Neuronal stem cell (in vitro differentiated cells): ENCODE results near the gene UBL3.

Experiments used
- DNase-seq: peaks from one replicate; pipeline ENCODE4 v3.0.0-alpha.2; 2013; ENCODE audit warnings: low spot score
- H2AFZ ChIP-seq: one replicate; pipeline ENCODE4 v1.6.1; 2013; ENCODE audit warnings: mild to moderate bottlenecking, low read length, inconsistent platforms
- H2AK5ac ChIP-seq: 2 replicates; pipeline ENCODE4 v1.6.1; 2013; ENCODE audit warnings: low read depth, mild to moderate bottlenecking, inconsistent platforms, low read length, moderate library complexity, mixed read lengths
- H2BK120ac ChIP-seq: 2 replicates; pipeline ENCODE4 v1.6.1; 2013; ENCODE audit warnings: low read depth, mild to moderate bottlenecking, inconsistent platforms, low read length, moderate library complexity, mixed read lengths
- H2BK12ac ChIP-seq: one replicate; pipeline ENCODE4 v1.6.1; 2013; ENCODE audit warnings: low read length, inconsistent platforms
- H2BK15ac ChIP-seq: 2 replicates; pipeline ENCODE4 v1.6.1; 2013; ENCODE audit warnings: mild to moderate bottlenecking, low read length, inconsistent platforms, mixed read lengths
- H2BK5ac ChIP-seq: one replicate; pipeline ENCODE4 v1.6.1; 2013; ENCODE audit warnings: inconsistent platforms, mild to moderate bottlenecking, low read length, moderate library complexity
- H3K14ac ChIP-seq: one replicate; pipeline ENCODE4 v1.6.1; 2013; ENCODE audit warnings: low read length, inconsistent platforms
- H3K18ac ChIP-seq: 2 replicates; pipeline ENCODE4 v1.6.1; 2013; ENCODE audit warnings: low read length, inconsistent platforms
- H3K23ac ChIP-seq: 2 replicates; pipeline ENCODE4 v1.6.1; 2013; ENCODE audit warnings: low read depth, mild to moderate bottlenecking, mixed read lengths, low read length, inconsistent platforms; ENCODE audit not compliant: poor library complexity
- H3K27ac ChIP-seq: replicated peaks from 3 replicates; pipeline ENCODE4 v1.5.1; 2013; ENCODE audit warnings: low read length, inconsistent platforms
- H3K27me3 ChIP-seq, 3 experiments: 2 replicates each; pipeline ENCODE4 v1.6.1; 2013; ENCODE audit warnings: low read length in 3 of 3, mild to moderate bottlenecking in 2 of 3, inconsistent platforms in 1 of 3, low read depth in 1 of 3, mixed read lengths in 1 of 3, moderate library complexity in 1 of 3; ENCODE audit not compliant: control insufficient read depth in 3 of 3, insufficient read depth in 3 of 3
- H3K36me3 ChIP-seq, 2 donors: replicated peaks in 1 of 2; 2 replicates each; pipeline ENCODE4 v1.6.1; 2013; ENCODE audit warnings: low read length in 2 of 2; ENCODE audit not compliant: control insufficient read depth in 2 of 2, insufficient read depth in 2 of 2
- H3K4ac ChIP-seq: 2 replicates; pipeline ENCODE4 v1.6.1; 2013; ENCODE audit warnings: inconsistent platforms, mild to moderate bottlenecking, low read length, moderate library complexity
- H3K4me1 ChIP-seq, 2 donors: 1 replicate in 1 of 2; 2 replicates in 1 of 2; pipeline ENCODE4 v1.6.1; 2013; ENCODE audit warnings: low read length in 2 of 2, low read depth in 1 of 2; ENCODE audit not compliant: control insufficient read depth in 2 of 2, insufficient read depth in 1 of 2
- H3K4me2 ChIP-seq: one replicate; pipeline ENCODE4 v1.6.1; 2013; ENCODE audit warnings: mild to moderate bottlenecking, low read length, inconsistent platforms; ENCODE audit not compliant: insufficient read depth, poor library complexity, severe bottlenecking
- H3K4me3 ChIP-seq, 2 donors: 2 replicates each; pipeline ENCODE4 v1.5.1; 2013; ENCODE audit warnings: low read length in 2 of 2, mild to moderate bottlenecking in 2 of 2, inconsistent platforms in 1 of 2, moderate library complexity in 1 of 2
- H3K79me1 ChIP-seq: one replicate; pipeline ENCODE4 v1.6.1; 2013; ENCODE audit warnings: low read depth, mild to moderate bottlenecking, inconsistent platforms, low read length, moderate library complexity
- H3K9ac ChIP-seq: one replicate; pipeline ENCODE4 v1.6.1; 2013; ENCODE audit warnings: mild to moderate bottlenecking, low read depth, low read length, inconsistent platforms; ENCODE audit not compliant: poor library complexity
- H3K9me3 ChIP-seq, 2 donors: replicated peaks in 1 of 2; 2 replicates each; pipeline versions ENCODE3 to v1.6.1; 2013; ENCODE audit warnings: low read length in 2 of 2, mild to moderate bottlenecking in 2 of 2, inconsistent platforms in 1 of 2, low read depth in 1 of 2, mixed read lengths in 1 of 2, moderate library complexity in 1 of 2; ENCODE audit not compliant: control insufficient read depth in 2 of 2, insufficient read depth in 1 of 2
- H4K8ac ChIP-seq: one replicate; pipeline ENCODE4 v1.6.1; 2013; ENCODE audit warnings: low read depth, mild to moderate bottlenecking, inconsistent platforms, low read length, moderate library complexity
- H4K91ac ChIP-seq: one replicate; pipeline ENCODE4 v1.6.1; 2013; ENCODE audit warnings: low read length, low read depth, mild to moderate bottlenecking, inconsistent platforms; ENCODE audit not compliant: poor library complexity
- WGBS, 2 donors: extraction: QIAGEN DNeasy Blood & Tissue Kit; methylation state at CpG; one replicate each; pipeline ENCODE4 v1.1.7; 2013; ENCODE audit warnings: missing lambda C conversion rate in 2 of 2, mixed read lengths in 1 of 2; ENCODE audit not compliant: insufficient read length in 2 of 2, insufficient replicate concordance in 1 of 2; ENCODE audit errors: extremely low coverage in 2 of 2; 5-methylcytosine and 5-hydroxymethylcytosine counted together

The UBL3 gene

GRCh38 chr13:29752175-29752574 is 98.2 kb downstream of the UBL3 start:
- no peak overlapping the region for H3K4me2 ChIP-seq
- H3K36me3 ChIP-seq, result no peaks in the 10 kb centered on the region
- no peaks in the 10 kb centered on the region for H3K9me3 ChIP-seq
- no peak overlapping the region for H3K23ac ChIP-seq
- H3K14ac ChIP-seq, result no peak overlapping the region
- no peak overlapping the region for H2BK15ac ChIP-seq
- no peak overlapping the region for H2BK5ac ChIP-seq
- WGBS, 2 donors, result no CpG with 5 or more reads among the region's 4 CpGs
- no peak overlapping the region for H2AFZ ChIP-seq
- no peak overlapping the region for H2BK120ac ChIP-seq
- no peaks in the 10 kb centered on the region for H3K27me3 ChIP-seq
- no peak overlapping the region for H2AK5ac ChIP-seq
- no peak for DNase-seq
- H3K4me3 ChIP-seq, result no peak overlapping the region
- no peak overlapping the region for H3K9ac ChIP-seq
- H3K4ac ChIP-seq, result no peak overlapping the region
- H3K79me1 ChIP-seq, result no peaks in the 10 kb centered on the region
- peaks cover 4 to 7% of the 10 kb centered on the region in 2 donors for H3K4me1 ChIP-seq
- H3K18ac ChIP-seq, result no peak overlapping the region
- H4K8ac ChIP-seq, result no peak overlapping the region
- no peak overlapping the region for H3K27ac ChIP-seq
- H2BK12ac ChIP-seq, result no peak overlapping the region
- no peak overlapping the region for H4K91ac ChIP-seq

DNA sequence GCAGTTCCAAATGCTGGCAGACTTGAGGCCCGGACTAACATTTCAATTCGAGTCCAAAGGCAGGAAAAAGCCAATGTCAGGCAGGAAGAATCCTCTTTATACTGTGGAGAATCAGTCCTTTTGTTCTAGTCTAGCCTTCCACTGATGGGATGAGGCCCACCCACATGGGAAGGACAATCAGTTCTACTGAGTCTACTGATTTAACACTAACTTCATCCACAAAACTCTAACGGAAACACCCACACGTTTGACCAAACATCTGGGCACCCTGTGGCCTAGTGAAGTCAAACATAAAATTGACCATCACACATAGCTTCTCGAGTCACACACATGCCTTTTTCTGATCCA is 100.3 kb downstream of the UBL3 start:
- no peak overlapping the region for H4K8ac ChIP-seq
- no peaks in the 10 kb centered on the region for H3K27me3 ChIP-seq
- H3K4me3 ChIP-seq, result no peak overlapping the region
- H3K9ac ChIP-seq, result no peak overlapping the region
- H3K79me1 ChIP-seq, result no peaks in the 10 kb centered on the region
- H3K23ac ChIP-seq, result no peak overlapping the region
- no peak overlapping the region for H2BK5ac ChIP-seq
- H3K4me2 ChIP-seq, result no peak overlapping the region
- no peaks in the 10 kb centered on the region for H3K9me3 ChIP-seq
- H3K14ac ChIP-seq, result no peak overlapping the region
- H2AK5ac ChIP-seq, result no peak overlapping the region
- peak overlapping the region; percentile 71 for H2AFZ ChIP-seq
- no peak overlapping the region for H3K27ac ChIP-seq
- H3K4ac ChIP-seq, result no peak overlapping the region
- H4K91ac ChIP-seq, result no peak overlapping the region
- H3K4me1 ChIP-seq, result peaks cover 4 to 7% of the 10 kb centered on the region in 2 donors
- H2BK120ac ChIP-seq, result no peak overlapping the region
- no peak for DNase-seq
- WGBS, 2 donors, result no CpG with 5 or more reads among the region's 5 CpGs
- H2BK12ac ChIP-seq, result no peak overlapping the region
- no peaks in the 10 kb centered on the region for H3K36me3 ChIP-seq
- no peak overlapping the region for H3K18ac ChIP-seq
- no peak overlapping the region for H2BK15ac ChIP-seq

GRCh38 chr13:29749401-29750182 is 100.8 kb downstream of the UBL3 start:
- no peak for DNase-seq
- Histone ChIP-seq H3K23ac (no peak overlapping the region), H3K4me2 (no peak overlapping the region), H2AFZ (peak overlapping the region; percentile 71), H4K91ac (no peak overlapping the region), H3K18ac (no peak overlapping the region), H2BK120ac (no peak overlapping the region), H3K14ac (no peak overlapping the region), H3K4ac (no peak overlapping the region), H2BK12ac (no peak overlapping the region), H4K8ac (no peak overlapping the region), H2BK15ac (no peak overlapping the region), H3K27ac (no peak overlapping the region), H3K4me1 (peaks cover 2 to 5% of the 10 kb centered on the region in 2 donors), H3K27me3 (no peaks in the 10 kb centered on the region), H2AK5ac (no peak overlapping the region), H3K79me1 (no peaks in the 10 kb centered on the region), H2BK5ac (no peak overlapping the region), H3K9ac (no peak overlapping the region), H3K36me3 (no peaks in the 10 kb centered on the region), H3K4me3 (no peak overlapping the region), H3K9me3 (no peaks in the 10 kb centered on the region)
- WGBS, 2 donors, result no CpG with 5 or more reads among the region's 6 CpGs

GRCh38 chr13:29748097-29748496 is 102.3 kb downstream of the UBL3 start:
- Histone ChIP-seq H2AK5ac (no peak overlapping the region), H4K91ac (no peak overlapping the region), H3K27ac (no peak overlapping the region), H2BK5ac (no peak overlapping the region), H3K9me3 (no peaks in the 10 kb centered on the region), H3K36me3 (no peaks in the 10 kb centered on the region), H3K79me1 (no peaks in the 10 kb centered on the region), H3K14ac (no peak overlapping the region), H3K18ac (no peak overlapping the region), H4K8ac (no peak overlapping the region), H3K4me1 (no peaks in the 10 kb centered on the region), H2BK15ac (no peak overlapping the region), H3K4me3 (no peak overlapping the region), H2BK120ac (no peak overlapping the region), H2AFZ (no peak overlapping the region), H3K4me2 (no peak overlapping the region), H3K23ac (no peak overlapping the region), H2BK12ac (no peak overlapping the region), H3K27me3 (no peaks in the 10 kb centered on the region), H3K4ac (no peak overlapping the region), H3K9ac (no peak overlapping the region)
- no peak for DNase-seq
- no CpG with 5 or more reads among the region's 3 CpGs for WGBS, 2 donors
